Measurements from ENCODE around the gene TSPAN32.

- TF ChIP-seq CTCF (optimal IDR thresholded peaks at IDR 0.05 in 1 of 3, IDR thresholded peaks at IDR 0.05 in 1 of 3, conservative IDR thresholded peaks at IDR 0.05 in 1 of 3; ENCODE audit: extremely low read depth in 1 of 3, insufficient read depth in 2 of 3, low read length in 3 of 3) (no peak), EZH2 (IDR thresholded peaks at IDR 0.05; ENCODE audit: low read length) (no peak)
Measured at GRCh38 chr11:2296913-2297622, 4.7 kb upstream of the TSPAN32 start.

Data from keratinocyte (primary cell).